ENCODE results near the gene EAF1. TPM values are rescaled to one million over a fixed set of nuclear protein-coding genes. Genes with fewer than 3 reads are reported as not detected.

EAF1 gene
- total and polyA plus RNA-seq, 5 donors from 2014 or later = 7.9 to 27.9 (median 10.2) TPM

DNA sequence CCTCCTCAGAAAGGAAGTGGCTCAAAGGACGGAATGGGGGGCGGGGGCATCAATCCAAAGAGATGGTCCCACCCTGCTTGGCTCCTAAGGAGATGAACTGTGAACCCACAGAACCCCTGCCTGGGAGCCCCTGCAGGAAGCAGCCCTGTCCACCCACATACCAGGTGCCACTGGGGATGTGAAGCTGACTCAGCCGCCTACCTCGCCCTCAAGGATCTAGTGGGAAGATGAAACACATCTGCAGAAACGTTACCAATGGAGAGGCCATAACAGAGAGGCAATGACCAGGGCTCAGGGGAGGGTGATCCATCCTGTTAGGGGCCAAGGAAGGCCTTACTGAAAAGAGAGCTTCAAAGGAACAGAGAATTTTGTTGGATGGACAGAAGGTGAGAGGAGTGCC, 35.1 kb downstream of the EAF1 start:
- Mint-ChIP-seq H3K27ac (peak overlapping the region in 2 of 3 donors; percentile 21 to 75), H3K4me3 (no peak overlapping the region), H3K36me3 (peaks cover 28% of the 10 kb centered on the region), H3K4me1 (peaks cover 0 to 25% (median 13%) of the 10 kb centered on the region in 4 donors), H3K9me3 (no peaks in the 10 kb centered on the region), H3K27me3 (no peaks in the 10 kb centered on the region)
- Histone ChIP-seq H3K4me1 (ENCODE audit: control insufficient read depth, insufficient read depth, low read length, poor library complexity, severe bottlenecking) (peaks cover 9% of the 10 kb centered on the region), H3K36me3 (ENCODE audit: control insufficient read depth, insufficient read depth, low read length) (no peaks in the 10 kb centered on the region), H3K4me3 (ENCODE audit: low read depth, low read length) (no peak overlapping the region), H3K9me3 (ENCODE audit: control insufficient read depth in 2 of 2, low read length in 2 of 2) (no peaks in the 10 kb centered on the region), H3K27ac (ENCODE audit: insufficient read depth, low read length, poor library complexity, severe bottlenecking) (no peak overlapping the region), H3K27me3 (ENCODE audit: control insufficient read depth, insufficient read depth, low read length) (no peaks in the 10 kb centered on the region)
- ATAC-seq (ENCODE audit: low read depth in 2 of 2) (no peak), DNase-seq (no peak)

DNA sequence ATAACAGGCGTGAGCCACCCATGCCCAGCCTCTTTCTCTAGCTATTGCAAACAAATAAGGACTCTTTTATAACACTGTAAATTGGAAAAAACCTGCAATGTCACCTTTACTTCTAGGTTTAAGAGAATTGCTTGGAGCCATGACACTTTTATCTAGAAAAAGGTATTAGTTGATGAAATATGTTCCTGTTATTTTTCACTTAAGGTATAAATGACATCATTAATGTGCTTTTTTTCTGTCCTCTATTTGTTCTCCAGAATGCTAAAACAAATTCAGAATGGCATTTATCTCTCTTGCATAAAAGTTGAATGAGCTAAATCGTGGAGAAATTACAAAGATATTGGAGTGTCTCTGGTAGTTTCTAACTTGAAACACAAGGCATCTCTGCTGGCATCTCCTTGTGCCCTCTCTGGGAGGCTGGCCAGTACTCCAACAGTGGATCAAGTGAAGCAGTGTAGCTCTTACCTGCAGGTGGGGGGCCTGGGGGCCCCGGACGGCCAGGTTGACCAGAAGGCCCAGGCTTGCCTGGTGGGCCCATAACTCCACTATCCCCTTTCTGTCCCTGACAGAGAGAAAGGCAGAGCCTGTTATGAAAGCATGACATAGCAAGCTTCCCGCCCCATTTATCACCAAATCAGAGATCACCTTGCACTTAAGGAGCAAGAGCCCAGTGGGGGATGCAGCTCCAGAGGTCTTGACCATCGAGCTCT, 38.6 kb downstream of the EAF1 start:
- Histone ChIP-seq H3K27me3 (ENCODE audit: control insufficient read depth, insufficient read depth, low read length) (no peaks in the 10 kb centered on the region), H3K36me3 (ENCODE audit: control insufficient read depth, insufficient read depth, low read length) (no peaks in the 10 kb centered on the region), H3K27ac (ENCODE audit: insufficient read depth, low read length, poor library complexity, severe bottlenecking) (no peak overlapping the region), H3K9me3 (ENCODE audit: control insufficient read depth in 2 of 2, low read length in 2 of 2) (no peaks in the 10 kb centered on the region), H3K4me1 (ENCODE audit: control insufficient read depth, insufficient read depth, low read length, poor library complexity, severe bottlenecking) (peaks cover 6% of the 10 kb centered on the region), H3K4me3 (ENCODE audit: low read depth, low read length) (no peak overlapping the region)
- Mint-ChIP-seq H3K27me3 (no peaks in the 10 kb centered on the region), H3K27ac (peak overlapping the region in 1 of 3 donors; percentile 57), H3K36me3 (peaks cover 33% of the 10 kb centered on the region), H3K4me1 (peaks cover 0 to 17% (median 9%) of the 10 kb centered on the region in 4 donors), H3K9me3 (no peaks in the 10 kb centered on the region), H3K4me3 (no peak overlapping the region)
- DNase-seq = no peak
- no peak for ATAC-seq (ENCODE audit: low read depth in 2 of 2)

DNA sequence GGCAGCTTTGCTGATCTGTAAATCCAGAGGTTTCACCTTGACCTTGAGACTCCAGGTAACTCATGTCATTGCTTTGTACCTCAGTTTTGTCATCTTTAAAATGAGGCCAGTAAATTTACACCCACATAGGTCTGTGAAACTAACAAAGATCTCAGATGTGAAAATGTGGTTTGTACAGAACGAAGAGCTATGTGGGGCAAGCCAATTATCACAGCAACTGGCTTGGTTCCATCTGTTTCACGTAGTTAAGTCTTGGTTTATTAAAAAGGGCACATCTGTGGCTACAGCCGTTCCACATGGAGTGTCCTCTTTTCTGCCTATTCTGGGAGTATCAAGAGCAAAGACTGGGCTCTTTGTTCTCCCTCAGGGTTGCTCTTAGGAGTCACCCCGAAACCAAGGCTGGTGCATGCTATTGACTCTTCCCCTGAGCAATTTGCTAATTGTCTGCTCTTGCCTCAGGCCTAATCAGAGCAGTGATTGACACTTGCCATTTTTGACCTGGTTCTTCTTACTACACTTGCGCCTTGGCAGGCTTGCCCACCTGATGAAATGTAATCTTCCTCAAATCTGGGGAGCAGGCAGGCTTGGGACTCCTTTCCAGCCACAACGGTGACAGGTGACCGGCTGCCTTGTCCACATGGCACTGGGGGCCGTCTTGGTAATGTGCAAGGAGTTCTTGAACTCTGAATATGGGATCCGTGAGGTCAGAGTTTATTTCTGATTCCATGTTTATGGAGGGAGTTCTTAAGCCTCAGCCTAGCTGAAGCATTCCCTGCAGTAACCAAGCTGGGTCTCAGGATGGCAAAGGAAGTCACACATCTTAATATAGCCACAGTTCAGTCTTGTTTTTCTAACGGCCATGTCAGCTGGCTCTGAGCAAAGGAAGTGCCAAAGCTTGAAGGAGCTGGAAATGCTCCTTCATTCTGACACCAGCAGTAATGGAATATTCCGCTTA, 40.1 kb downstream of the EAF1 start:
- no peak overlapping the region for H3K4me3 Mint-ChIP-seq
- peak overlapping the region in 1 of 3 donors; percentile 36 for H3K27ac Mint-ChIP-seq
- Histone ChIP-seq H3K4me3 (ENCODE audit: low read depth, low read length) (no peak overlapping the region), H3K9me3 (ENCODE audit: control insufficient read depth in 2 of 2, low read length in 2 of 2) (no peaks in the 10 kb centered on the region), H3K27ac (ENCODE audit: insufficient read depth, low read length, poor library complexity, severe bottlenecking) (no peak overlapping the region), H3K4me1 (ENCODE audit: control insufficient read depth, insufficient read depth, low read length, poor library complexity, severe bottlenecking) (no peaks in the 10 kb centered on the region), H3K36me3 (ENCODE audit: control insufficient read depth, insufficient read depth, low read length) (no peaks in the 10 kb centered on the region), H3K27me3 (ENCODE audit: control insufficient read depth, insufficient read depth, low read length) (no peaks in the 10 kb centered on the region)
- ATAC-seq (ENCODE audit: low read depth in 2 of 2) (no peak), DNase-seq (no peak)
- peaks cover 31% of the 10 kb centered on the region for H3K36me3 Mint-ChIP-seq
- H3K4me1 Mint-ChIP-seq = peaks cover 0 to 6% (median 1%) of the 10 kb centered on the region in 4 donors
- H3K27me3 Mint-ChIP-seq = no peaks in the 10 kb centered on the region
- H3K9me3 Mint-ChIP-seq = no peaks in the 10 kb centered on the region

DNA sequence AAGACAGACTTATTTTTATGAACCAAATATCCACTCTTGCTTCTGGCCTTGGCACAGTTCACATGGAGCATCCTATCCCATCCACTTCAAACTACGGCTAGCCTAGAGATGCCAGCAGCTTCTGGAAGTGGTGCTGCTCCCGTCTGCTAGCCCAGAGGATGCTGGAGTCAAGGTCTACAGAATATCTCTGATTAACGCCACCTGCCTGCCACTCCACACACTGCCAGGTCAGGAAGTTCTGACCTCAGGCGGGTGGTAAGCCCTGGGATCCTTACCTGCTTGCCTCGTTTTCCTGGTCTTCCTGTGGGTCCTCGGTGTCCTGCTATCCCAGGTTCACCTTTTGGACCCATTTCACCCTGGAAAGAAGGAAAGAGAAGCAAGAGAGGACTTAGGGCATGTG, 42.9 kb downstream of the EAF1 start:
- no peaks in the 10 kb centered on the region for H3K4me1 ChIP-seq (ENCODE audit: control insufficient read depth, insufficient read depth, low read length, poor library complexity, severe bottlenecking)
- no peaks in the 10 kb centered on the region for H3K27me3 ChIP-seq (ENCODE audit: control insufficient read depth, insufficient read depth, low read length)
- no peak overlapping the region for H3K27ac ChIP-seq (ENCODE audit: insufficient read depth, low read length, poor library complexity, severe bottlenecking)
- peaks cover 4% of the 10 kb centered on the region for H3K27me3 Mint-ChIP-seq
- H3K4me1 Mint-ChIP-seq = peaks cover 0 to 2% (median 0%) of the 10 kb centered on the region in 4 donors
- DNase-seq (no peak), ATAC-seq (ENCODE audit: low read depth in 2 of 2) (no peak)
- H3K36me3 Mint-ChIP-seq = peaks cover 18% of the 10 kb centered on the region
- no peaks in the 10 kb centered on the region for H3K36me3 ChIP-seq (ENCODE audit: control insufficient read depth, insufficient read depth, low read length)
- H3K4me3 Mint-ChIP-seq = no peak overlapping the region
- H3K9me3 Mint-ChIP-seq = no peaks in the 10 kb centered on the region
- H3K27ac Mint-ChIP-seq = no peak overlapping the region
- H3K9me3 ChIP-seq (ENCODE audit: control insufficient read depth in 2 of 2, low read length in 2 of 2) = no peaks in the 10 kb centered on the region
- H3K4me3 ChIP-seq (ENCODE audit: low read depth, low read length) = no peak overlapping the region

DNA sequence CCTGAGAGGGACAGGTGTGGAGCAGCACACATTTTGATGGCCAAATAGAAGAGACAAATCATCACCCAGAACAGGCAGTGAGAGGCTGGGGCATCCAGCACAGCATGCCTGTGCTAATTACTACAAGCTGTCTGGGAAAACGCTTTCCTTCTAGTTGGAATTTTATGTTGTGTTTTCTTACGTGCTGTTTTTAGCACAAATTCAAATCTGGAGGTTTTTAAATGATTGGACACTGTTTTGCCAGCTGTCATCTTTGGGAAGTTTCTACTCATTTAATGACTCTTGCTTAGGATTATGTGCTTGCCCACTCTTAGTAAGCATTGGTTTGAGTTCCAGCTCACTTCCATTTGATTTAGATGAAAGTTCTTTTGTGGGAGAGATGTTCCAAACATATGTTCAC, 43.5 kb downstream of the EAF1 start:
- H3K4me1 ChIP-seq (ENCODE audit: control insufficient read depth, insufficient read depth, low read length, poor library complexity, severe bottlenecking) = no peaks in the 10 kb centered on the region
- H3K9me3 ChIP-seq (ENCODE audit: control insufficient read depth in 2 of 2, low read length in 2 of 2) = no peaks in the 10 kb centered on the region
- no peaks in the 10 kb centered on the region for H3K36me3 ChIP-seq (ENCODE audit: control insufficient read depth, insufficient read depth, low read length)
- H3K27ac ChIP-seq (ENCODE audit: insufficient read depth, low read length, poor library complexity, severe bottlenecking) = no peak overlapping the region
- Mint-ChIP-seq H3K4me1 (peaks cover 0 to 2% (median 0%) of the 10 kb centered on the region in 4 donors), H3K36me3 (peaks cover 18% of the 10 kb centered on the region), H3K4me3 (no peak overlapping the region), H3K27ac (no peak overlapping the region), H3K27me3 (peaks cover 4% of the 10 kb centered on the region), H3K9me3 (no peaks in the 10 kb centered on the region)
- no peak for DNase-seq
- ATAC-seq (ENCODE audit: low read depth in 2 of 2) = no peak
- H3K27me3 ChIP-seq (ENCODE audit: control insufficient read depth, insufficient read depth, low read length) = no peaks in the 10 kb centered on the region
- H3K4me3 ChIP-seq (ENCODE audit: low read depth, low read length) = no peak overlapping the region

DNA sequence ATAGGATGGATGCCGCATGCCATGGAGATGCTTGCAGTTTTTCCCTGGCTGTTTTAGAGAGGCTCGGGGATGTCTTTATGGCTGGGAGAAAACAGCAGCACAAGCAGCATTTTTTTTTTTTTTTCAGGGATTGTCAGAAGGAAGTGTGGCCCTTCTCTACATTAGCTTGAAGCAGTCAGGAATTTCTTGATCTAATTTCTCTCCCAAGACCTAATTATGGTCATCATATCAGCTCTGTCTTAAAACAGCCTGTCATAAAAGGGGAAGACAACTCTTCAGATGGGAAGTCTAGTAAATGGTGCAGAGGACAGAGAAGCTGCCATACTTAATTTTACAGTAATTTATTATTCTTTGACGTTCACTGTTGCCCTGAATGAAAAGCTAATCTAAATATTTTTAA, 44.5 kb downstream of the EAF1 start:
- Histone ChIP-seq H3K4me3 (ENCODE audit: low read depth, low read length) (no peak overlapping the region), H3K36me3 (ENCODE audit: control insufficient read depth, insufficient read depth, low read length) (no peaks in the 10 kb centered on the region), H3K9me3 (ENCODE audit: control insufficient read depth in 2 of 2, low read length in 2 of 2) (no peaks in the 10 kb centered on the region), H3K27ac (ENCODE audit: insufficient read depth, low read length, poor library complexity, severe bottlenecking) (no peak overlapping the region), H3K27me3 (ENCODE audit: control insufficient read depth, insufficient read depth, low read length) (no peaks in the 10 kb centered on the region), H3K4me1 (ENCODE audit: control insufficient read depth, insufficient read depth, low read length, poor library complexity, severe bottlenecking) (no peaks in the 10 kb centered on the region)
- H3K9me3 Mint-ChIP-seq = no peaks in the 10 kb centered on the region
- no peak overlapping the region for H3K4me3 Mint-ChIP-seq
- no peak overlapping the region for H3K27ac Mint-ChIP-seq
- no peak for ATAC-seq (ENCODE audit: low read depth in 2 of 2)
- H3K27me3 Mint-ChIP-seq = peaks cover 4% of the 10 kb centered on the region
- peaks cover 0 to 2% (median 0%) of the 10 kb centered on the region in 4 donors for H3K4me1 Mint-ChIP-seq
- DNase-seq = no peak
- peaks cover 16% of the 10 kb centered on the region for H3K36me3 Mint-ChIP-seq

DNA sequence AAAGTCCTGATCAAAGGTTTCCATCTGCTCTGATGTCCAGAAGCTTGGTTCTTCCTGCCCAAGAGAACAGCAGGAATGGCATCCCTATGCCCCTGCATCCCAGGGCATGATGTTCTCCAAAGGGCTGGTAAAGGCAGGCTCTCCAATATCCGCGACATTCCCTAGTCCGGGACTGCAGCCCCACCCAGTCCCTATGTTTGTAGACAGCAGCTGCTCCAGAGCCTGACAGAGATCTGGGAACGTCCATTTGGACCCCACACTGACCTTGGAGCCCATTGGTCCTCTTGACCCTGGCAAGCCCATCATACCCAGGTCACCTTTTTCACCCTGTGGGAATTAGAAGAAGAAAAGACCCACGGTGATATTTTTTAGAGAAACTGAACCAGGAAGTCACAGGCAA, 47.8 kb downstream of the EAF1 start:
- peaks cover 8% of the 10 kb centered on the region for H3K36me3 Mint-ChIP-seq

More for the DNA sequence above, 47.8 kb downstream of the EAF1 start:
- no peaks in the 10 kb centered on the region for H3K36me3 ChIP-seq (ENCODE audit: control insufficient read depth, insufficient read depth, low read length)
- ATAC-seq (ENCODE audit: low read depth in 2 of 2) = no peak
- H3K4me1 ChIP-seq (ENCODE audit: control insufficient read depth, insufficient read depth, low read length, poor library complexity, severe bottlenecking) = no peaks in the 10 kb centered on the region
- H3K9me3 ChIP-seq (ENCODE audit: control insufficient read depth in 2 of 2, low read length in 2 of 2) = no peaks in the 10 kb centered on the region
- H3K27me3 Mint-ChIP-seq = peaks cover 4% of the 10 kb centered on the region
- no peaks in the 10 kb centered on the region for H3K9me3 Mint-ChIP-seq
- H3K27ac Mint-ChIP-seq = no peak overlapping the region
- H3K27me3 ChIP-seq (ENCODE audit: control insufficient read depth, insufficient read depth, low read length) = no peaks in the 10 kb centered on the region
- H3K4me3 ChIP-seq (ENCODE audit: low read depth, low read length) = no peak overlapping the region
- H3K27ac ChIP-seq (ENCODE audit: insufficient read depth, low read length, poor library complexity, severe bottlenecking) = no peak overlapping the region
- peaks cover 0 to 2% (median 0%) of the 10 kb centered on the region in 4 donors for H3K4me1 Mint-ChIP-seq
- no peak overlapping the region for H3K4me3 Mint-ChIP-seq
- DNase-seq = no peak

Data from CD4-positive, CD25-positive, alpha-beta regulatory T cell (primary cell).